OCI-LY1 (cell line): ENCODE results near the gene TP53BP2.

Experiments used
- H2AFZ ChIP-seq: fragments of 200-600 bp; sonication (generic), shearing (Covaris generic); 2 replicates; pipeline ENCODE4 v1.6.0; 2014; ENCODE audit warnings: antibody characterized with exemption, mild to moderate bottlenecking, low read length
- H3F3A ChIP-seq: fragments of 200-600 bp; sonication (generic), shearing (Covaris generic); 2 replicates; pipeline ENCODE4 v1.6.0; 2014; ENCODE audit warnings: mild to moderate bottlenecking, antibody characterized with exemption, low read length, moderate library complexity; ENCODE audit not compliant: insufficient read depth
- H3K27ac ChIP-seq: fragments of 200-600 bp; sonication (generic); 2 replicates; pipeline ENCODE4 v1.5.1; 2014; ENCODE audit warnings: low read length, mixed run types, mild to moderate bottlenecking, low read depth; ENCODE audit not compliant: poor library complexity, severe bottlenecking
- H3K27me3 ChIP-seq: fragments of 200-600 bp; sonication (generic); 2 replicates; pipeline ENCODE4 v1.6.0; 2014; ENCODE audit warnings: antibody characterized with exemption, mild to moderate bottlenecking, low read length, moderate library complexity; ENCODE audit not compliant: insufficient read depth
- H3K36me3 ChIP-seq: fragments of 200-600 bp; sonication (generic); 2 replicates; pipeline ENCODE4 v1.6.1; 2014; ENCODE audit warnings: mild to moderate bottlenecking, antibody characterized with exemption, low read length, moderate library complexity, mixed read lengths; ENCODE audit not compliant: insufficient read depth
- H3K4me1 ChIP-seq: fragments of 200-600 bp; sonication (generic); 2 replicates; pipeline ENCODE4 v1.5.1; 2014; ENCODE audit warnings: mild to moderate bottlenecking, low read length, moderate library complexity; ENCODE audit not compliant: insufficient read depth, severe bottlenecking
- H3K4me2 ChIP-seq: fragments of 200-600 bp; sonication (generic), shearing (Covaris generic); 2 replicates; pipeline ENCODE4 v1.6.1; 2014; ENCODE audit warnings: low read length
- H3K4me3 ChIP-seq: fragments of 200-600 bp; sonication (generic); 2 replicates; pipeline ENCODE4 v1.5.1; 2014; ENCODE audit warnings: low read length, low read depth, mild to moderate bottlenecking, mixed read lengths; ENCODE audit not compliant: poor library complexity, severe bottlenecking
- H3K79me2 ChIP-seq: fragments of 200-600 bp; shearing (Covaris generic); 2 replicates; pipeline ENCODE4 v1.6.1; 2016; ENCODE audit warnings: mixed run types, low read length, mixed read lengths; ENCODE audit not compliant: insufficient read depth
- H3K9ac ChIP-seq: fragments of 200-600 bp; sonication (generic), shearing (Covaris generic); 2 replicates; pipeline ENCODE4 v1.6.1; 2014; ENCODE audit warnings: mild to moderate bottlenecking, low read length, mixed read lengths
- H3K9me2 ChIP-seq: fragments of 200-600 bp; sonication (generic), shearing (Covaris generic); 2 replicates; pipeline ENCODE4 v1.6.1; 2014; ENCODE audit warnings: low read depth, mild to moderate bottlenecking, low read length, mixed read lengths
- H3K9me3 ChIP-seq: fragments of 200-600 bp; shearing (Covaris generic); 2 replicates; pipeline ENCODE4 v1.6.1; 2014; ENCODE audit warnings: low read length, mixed read lengths
- H4K20me1 ChIP-seq: fragments of 200-600 bp; sonication (generic), shearing (Covaris generic); 2 replicates; pipeline ENCODE4 v1.6.0; 2016; ENCODE audit warnings: mild to moderate bottlenecking, low read length; ENCODE audit not compliant: insufficient read depth
- CTCF ChIP-seq: fragments of 200-600 bp; sonication (generic), shearing (Covaris generic); IDR thresholded peaks from 2 replicates; pipeline ENCODE4 v1.5.1; 2017; ENCODE audit warnings: mild to moderate bottlenecking, antibody characterized with exemption, low read length, moderate library complexity, mixed read lengths
- EZH2 ChIP-seq: fragments of 200-600 bp; sonication (generic), shearing (Covaris generic); IDR thresholded peaks from 2 replicates; pipeline ENCODE4 v1.8.0; 2017; ENCODE audit warnings: borderline replicate concordance, mixed run types, mild to moderate bottlenecking, antibody characterized with exemption, low read length, moderate library complexity, mixed read lengths

The TP53BP2 gene

GRCh38 chr1:223859058-223859457 lies 13.3 kb upstream of the TP53BP2 start:
- Histone ChIP-seq H3K27ac (no peak overlapping the region), H3F3A (no peaks in the 10 kb centered on the region), H4K20me1 (no peaks in the 10 kb centered on the region), H3K4me1 (no peaks in the 10 kb centered on the region), H2AFZ (no peak overlapping the region), H3K27me3 (no peaks in the 10 kb centered on the region; the same call in 1 of the 2 replicates), H3K9me3 (no peaks in the 10 kb centered on the region), H3K36me3 (no peaks in the 10 kb centered on the region), H3K4me3 (no peak overlapping the region), H3K9ac (no peak overlapping the region), H3K9me2 (no peaks in the 10 kb centered on the region), H3K4me2 (no peak overlapping the region), H3K79me2 (no peaks in the 10 kb centered on the region)
- no peak for TF ChIP-seq CTCF
- no peak for TF ChIP-seq EZH2

GRCh38 chr1:223856386-223856785 lies 10.6 kb upstream of the TP53BP2 start:
- no peaks in the 10 kb centered on the region for H3K9me3 ChIP-seq
- H3K79me2 ChIP-seq, result no peaks in the 10 kb centered on the region
- no peaks in the 10 kb centered on the region; the same call in 1 of the 2 replicates for H3K27me3 ChIP-seq
- no peaks in the 10 kb centered on the region for H3F3A ChIP-seq
- H3K4me3 ChIP-seq, result no peak overlapping the region
- no peak overlapping the region for H2AFZ ChIP-seq
- no peak overlapping the region for H3K4me2 ChIP-seq
- no peaks in the 10 kb centered on the region for H4K20me1 ChIP-seq
- H3K9me2 ChIP-seq, result no peaks in the 10 kb centered on the region
- H3K4me1 ChIP-seq, result no peaks in the 10 kb centered on the region
- no peak overlapping the region for H3K9ac ChIP-seq
- TF ChIP-seq CTCF, result no peak
- TF ChIP-seq EZH2, result no peak
- H3K27ac ChIP-seq, result no peak overlapping the region
- H3K36me3 ChIP-seq, result no peaks in the 10 kb centered on the region

DNA sequence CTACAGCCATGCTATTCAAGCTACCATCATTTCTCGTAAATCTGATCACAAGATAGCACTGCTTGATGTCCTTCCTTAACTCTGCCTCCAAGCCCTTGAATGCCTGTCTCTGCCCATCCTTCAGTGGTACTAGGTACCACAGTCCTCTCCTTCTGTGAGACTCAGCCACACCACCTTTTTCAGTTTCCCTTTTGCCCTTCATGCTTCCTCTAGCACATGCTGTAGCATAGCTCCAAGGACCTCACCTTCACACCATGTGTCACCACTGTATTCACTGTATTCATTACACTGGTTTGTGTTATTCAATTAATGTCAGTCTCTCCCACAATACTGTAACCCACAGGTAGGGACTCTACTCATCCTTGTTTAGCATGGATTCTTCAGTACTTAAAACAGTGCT lies 8.0 kb upstream of the TP53BP2 start:
- TF ChIP-seq CTCF, result no peak
- TF ChIP-seq EZH2, result no peak
- Histone ChIP-seq H3K9ac (no peak overlapping the region), H3K4me3 (no peak overlapping the region), H3K27me3 (no peaks in the 10 kb centered on the region), H2AFZ (no peak overlapping the region), H4K20me1 (no peaks in the 10 kb centered on the region), H3K9me3 (no peaks in the 10 kb centered on the region), H3K36me3 (no peaks in the 10 kb centered on the region), H3F3A (no peaks in the 10 kb centered on the region), H3K4me1 (no peaks in the 10 kb centered on the region), H3K79me2 (no peaks in the 10 kb centered on the region), H3K4me2 (no peak overlapping the region), H3K27ac (no peak overlapping the region), H3K9me2 (no peaks in the 10 kb centered on the region)
